Activated CD4-positive, alpha-beta T cell treated with anti-CD3 and anti-CD28 coated beads, Interleukin-2, amount 10 ng/mL, durations not matched to agents 7 days and 5 days (primary cell): ENCODE data around the gene ADAP2. TPM values are rescaled to one million over a fixed set of nuclear protein-coding genes. Genes with fewer than 3 reads are reported as not detected.

Experiments used
- total RNA-seq, 2 experiments: library from RNA; stranded (reverse); gene quantifications; one replicate each; pipeline ENCODE4 v1.2.3, GENCODE V29; 2021

ADAP2 gene
- total RNA-seq, 2 experiments from 2014 or later, result 0.65 to 1.1 TPM

Other genes with a start within 250 kb of the ADAP2 start
- 10 to 100 TPM; 68.6 to 68.8 TPM for gene CRLF3, start 97.3 kb upstream of the ADAP2 start, total RNA-seq
- gene ATAD5, start 90.0 kb upstream of the ADAP2 start, total RNA-seq, result 10 to 100 TPM; 27.1 to 33.2 TPM
- 10 to 100 TPM; 14.4 to 17.4 TPM for gene TEFM, start 15.7 kb upstream of the ADAP2 start, total RNA-seq
- 1 to 10 TPM; 6.1 to 6.9 TPM for gene RNF135, start 49.1 kb downstream of the ADAP2 start, total RNA-seq
- 10 to 100 TPM; 18.1 to 21.7 TPM for gene NF1, start 173.0 kb downstream of the ADAP2 start, total RNA-seq